ENCODE results near the gene ARHGEF19. TPM values are rescaled to one million over a fixed set of nuclear protein-coding genes. Genes with fewer than 3 reads are reported as not detected.
"Not testable (repeated sequence)": the region's sequence is repeated elsewhere in the genome, so short reads cannot be mapped to it uniquely, and the experiment has no call there.

ARHGEF19 gene
- total RNA-seq, 1 experiment from 2014 or later: 21.0 TPM

DNA sequence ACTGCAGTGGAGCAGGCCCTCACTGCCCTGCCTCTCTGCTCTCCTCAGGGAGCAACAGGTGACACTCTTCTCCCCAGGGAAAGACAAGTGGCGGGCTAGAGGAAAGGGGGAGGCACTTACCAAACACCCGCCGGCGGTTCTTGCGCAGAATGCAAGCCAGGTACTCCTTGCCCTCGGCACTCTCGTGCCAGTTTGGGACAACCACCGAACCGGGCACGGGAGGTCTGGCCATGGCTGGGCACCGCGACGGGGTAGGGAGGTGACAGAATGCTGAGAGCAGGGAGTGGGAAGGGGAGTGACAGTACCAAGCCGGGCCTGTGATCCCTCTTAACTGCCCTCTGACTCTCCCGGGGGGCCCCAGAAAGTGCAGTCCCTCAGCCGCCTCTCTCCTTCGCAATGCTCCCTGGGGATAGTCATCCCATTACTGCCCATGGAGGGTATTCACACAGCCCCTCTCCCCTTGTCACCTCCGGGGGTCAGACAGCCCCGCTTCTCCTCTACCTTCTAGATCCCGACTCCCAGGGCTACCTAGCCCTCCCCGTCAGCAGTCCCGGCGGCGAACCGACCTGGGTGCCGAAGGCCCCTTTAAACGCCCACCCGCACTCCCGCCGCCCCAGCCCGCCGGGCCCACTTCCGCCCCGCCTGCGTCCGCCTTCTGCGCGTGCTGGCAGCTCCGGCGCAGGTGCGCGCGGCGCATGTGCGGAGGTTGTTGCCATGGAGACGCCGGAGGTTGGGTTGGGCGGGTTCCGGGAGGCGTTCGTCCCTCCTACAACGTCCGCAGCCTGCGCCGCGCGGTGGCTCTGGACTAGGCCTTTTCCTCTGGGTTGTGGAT is 24.3 kb upstream of the ARHGEF19 start, which contains the start of gene CPLANE2:
Gene CPLANE2, minus strand, starts transcription at position 673 of the 832 bp plus-strand sequence. Its CDS starts 441 bp downstream, at position 232.
- H3K27me3 ChIP-seq (ENCODE audit: control insufficient read depth, insufficient read depth, low read length): peaks cover 5% of the 10 kb centered on the region

DNA sequence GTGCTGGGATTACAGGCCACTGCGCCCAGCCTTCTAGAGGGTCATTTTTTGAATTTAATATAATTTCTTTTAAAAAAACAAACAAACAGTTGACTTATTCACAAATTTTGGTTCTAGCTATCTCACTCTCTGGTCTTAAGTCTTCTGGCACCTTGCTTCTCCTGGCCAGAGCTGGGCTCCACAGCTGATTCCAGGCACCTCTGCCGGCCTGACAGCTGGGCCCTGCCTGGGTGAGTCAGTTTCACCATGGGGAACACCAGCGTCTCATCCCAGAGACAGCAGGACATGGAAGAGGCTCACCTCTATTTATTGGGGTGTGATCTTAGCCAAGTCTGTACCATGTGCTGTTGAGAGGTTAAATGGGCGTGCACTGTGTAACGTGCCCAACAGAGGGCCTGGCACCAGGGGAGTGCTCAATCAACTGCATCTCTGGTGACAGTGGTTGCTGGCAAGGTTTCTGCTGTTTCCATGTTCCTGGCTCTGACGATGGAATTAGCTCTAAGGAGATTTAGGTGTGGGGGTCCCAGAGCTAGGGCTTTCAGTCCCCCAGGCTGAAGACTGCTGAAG is 23.6 kb upstream of the ARHGEF19 start:
- H3K4me3 ChIP-seq (ENCODE audit: insufficient read depth, low read depth, low read length): peak overlapping the region; percentile 89
- DNase-seq: peak; percentile 79
- no peaks in the 10 kb centered on the region for H3K36me3 ChIP-seq (replicated peaks; ENCODE audit: control insufficient read depth, insufficient read depth, low read length)
- H3K27me3 ChIP-seq (ENCODE audit: control insufficient read depth, insufficient read depth, low read length): peaks cover 5% of the 10 kb centered on the region

More for the DNA sequence above, 24.3 kb upstream of the ARHGEF19 start, which contains the start of gene CPLANE2:
- Histone ChIP-seq H3K36me3 (replicated peaks; ENCODE audit: control insufficient read depth, insufficient read depth, low read length) (no peaks in the 10 kb centered on the region), H3K4me3 (ENCODE audit: insufficient read depth, low read depth, low read length) (peak within 1 kb of the TSS; percentile 89)
- peak; percentile 98 for DNase-seq

DNA sequence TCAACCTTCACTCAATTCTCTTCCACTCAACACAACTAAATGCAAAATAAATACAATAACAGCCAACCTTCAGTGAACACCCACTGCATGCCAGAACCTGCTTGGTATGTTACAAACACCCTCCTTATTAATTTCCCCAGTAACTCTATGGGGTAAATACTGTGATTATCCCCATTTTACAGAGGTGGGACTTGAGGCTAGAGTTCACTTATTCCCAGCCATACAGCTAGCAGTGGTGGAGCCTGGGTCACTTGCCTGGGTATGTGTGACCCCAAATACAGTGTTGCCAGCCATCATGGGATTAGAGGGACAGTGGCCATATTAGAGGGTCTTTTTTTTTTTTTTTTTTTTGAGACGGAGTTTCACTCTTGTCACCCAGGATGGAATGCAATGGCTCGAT is 22.9 kb upstream of the ARHGEF19 start:
- Histone ChIP-seq H3K4me3 (ENCODE audit: insufficient read depth, low read depth, low read length) (no peak overlapping the region), H3K36me3 (replicated peaks; ENCODE audit: control insufficient read depth, insufficient read depth, low read length) (no peaks in the 10 kb centered on the region), H3K27me3 (ENCODE audit: control insufficient read depth, insufficient read depth, low read length) (peaks cover 5% of the 10 kb centered on the region)
- no peak for DNase-seq

DNA sequence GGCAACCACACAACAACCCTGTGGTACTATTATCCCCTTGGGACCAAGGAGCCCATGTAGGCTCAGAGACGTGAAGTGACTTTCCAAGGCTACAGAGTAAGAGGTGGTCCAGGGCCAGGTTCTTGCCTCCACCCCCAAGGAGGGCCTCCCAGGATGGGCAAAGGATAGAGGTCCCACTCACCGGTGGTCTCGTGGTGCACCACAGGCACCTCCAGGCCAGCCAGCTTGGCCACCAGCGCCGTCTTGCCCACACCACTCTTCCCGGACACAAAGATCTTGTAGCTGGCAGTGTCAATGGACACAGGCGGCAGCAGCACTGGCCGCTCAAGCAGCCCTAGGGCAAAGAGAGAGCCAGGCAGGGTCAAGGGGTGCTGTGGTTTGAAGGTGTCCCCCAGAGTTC is 21.0 kb upstream of the ARHGEF19 start:
- Histone ChIP-seq H3K36me3 (replicated peaks; ENCODE audit: control insufficient read depth, insufficient read depth, low read length) (no peaks in the 10 kb centered on the region), H3K27me3 (ENCODE audit: control insufficient read depth, insufficient read depth, low read length) (peaks cover 16% of the 10 kb centered on the region), H3K4me3 (ENCODE audit: insufficient read depth, low read depth, low read length) (no peak overlapping the region)
- no peak for DNase-seq

DNA sequence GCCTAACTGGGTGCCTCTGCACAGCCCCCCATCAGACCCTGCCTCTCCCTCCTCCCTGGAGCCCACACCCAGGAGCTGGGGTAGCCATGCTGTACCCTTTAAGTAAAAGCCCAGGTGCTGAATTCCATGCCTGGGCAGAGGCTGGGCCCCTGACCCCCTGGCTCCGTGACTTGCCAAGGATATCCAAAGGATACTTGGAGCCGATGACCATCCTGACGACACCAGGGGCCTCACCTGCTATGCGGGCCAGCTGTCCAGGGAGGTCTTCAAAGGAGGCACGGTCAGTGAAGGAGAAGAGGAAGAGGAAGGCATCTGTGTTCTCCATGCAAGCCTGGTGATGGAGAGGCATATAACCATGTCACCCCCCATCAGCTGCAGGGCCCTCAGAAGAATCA is 19.9 kb upstream of the ARHGEF19 start:
- DNase-seq: no peak
- H3K27me3 ChIP-seq (ENCODE audit: control insufficient read depth, insufficient read depth, low read length): peaks cover 28% of the 10 kb centered on the region
- no peaks in the 10 kb centered on the region for H3K36me3 ChIP-seq (replicated peaks; ENCODE audit: control insufficient read depth, insufficient read depth, low read length)
- H3K4me3 ChIP-seq (ENCODE audit: insufficient read depth, low read depth, low read length): no peak overlapping the region

DNA sequence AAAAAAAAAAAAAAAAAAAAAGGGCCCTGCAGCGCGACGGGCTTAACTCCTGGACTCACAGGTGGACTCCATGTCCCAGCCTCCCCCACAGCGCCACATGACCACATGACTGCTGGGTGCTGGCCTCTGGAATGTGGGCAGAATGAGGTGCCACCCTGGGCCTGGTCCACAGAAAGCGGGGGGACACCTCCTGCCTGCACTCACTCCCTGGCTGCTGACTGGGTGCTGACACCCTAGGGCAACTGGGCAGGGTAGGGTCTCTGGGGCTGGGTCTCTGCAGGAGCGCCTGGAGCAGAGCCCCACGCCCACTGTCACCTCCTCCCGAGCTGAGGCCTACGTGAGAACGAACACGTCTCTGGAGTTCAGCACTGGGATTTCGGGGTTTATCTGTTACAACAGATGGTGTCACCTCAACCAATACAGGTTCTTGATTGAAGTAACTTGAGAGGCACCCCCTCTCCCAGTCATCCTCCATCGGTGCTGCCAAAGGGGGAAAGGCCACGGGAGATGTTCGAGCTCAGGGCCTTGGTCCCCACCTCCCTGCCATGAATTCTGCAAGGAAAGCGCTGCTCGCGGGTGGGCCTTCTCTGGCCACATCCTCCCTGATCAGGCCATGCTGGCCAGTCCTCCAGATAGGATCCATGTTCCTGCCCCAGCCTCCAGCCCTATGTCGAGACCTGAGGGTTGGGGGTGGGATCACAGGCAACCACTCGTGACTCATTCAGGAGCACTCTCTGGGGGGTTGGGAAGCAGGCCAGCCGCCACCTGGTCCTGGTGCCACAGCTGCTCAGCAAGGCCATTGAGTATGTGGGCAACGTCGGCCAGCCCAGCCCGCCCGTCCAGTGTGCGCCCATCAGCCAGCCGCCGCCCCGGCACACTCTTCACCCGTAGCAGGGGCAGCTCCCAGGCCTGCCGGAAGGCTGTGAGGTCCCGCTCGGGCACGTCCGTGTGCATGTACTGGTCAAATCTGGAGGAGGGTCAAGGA is 19.2 kb upstream of the ARHGEF19 start:
- H3K27me3 ChIP-seq (ENCODE audit: control insufficient read depth, insufficient read depth, low read length): peaks cover 33% of the 10 kb centered on the region
- H3K4me3 ChIP-seq (ENCODE audit: insufficient read depth, low read depth, low read length): no peak overlapping the region
- no peaks in the 10 kb centered on the region for H3K36me3 ChIP-seq (replicated peaks; ENCODE audit: control insufficient read depth, insufficient read depth, low read length)
- DNase-seq: peak; percentile 47

DNA sequence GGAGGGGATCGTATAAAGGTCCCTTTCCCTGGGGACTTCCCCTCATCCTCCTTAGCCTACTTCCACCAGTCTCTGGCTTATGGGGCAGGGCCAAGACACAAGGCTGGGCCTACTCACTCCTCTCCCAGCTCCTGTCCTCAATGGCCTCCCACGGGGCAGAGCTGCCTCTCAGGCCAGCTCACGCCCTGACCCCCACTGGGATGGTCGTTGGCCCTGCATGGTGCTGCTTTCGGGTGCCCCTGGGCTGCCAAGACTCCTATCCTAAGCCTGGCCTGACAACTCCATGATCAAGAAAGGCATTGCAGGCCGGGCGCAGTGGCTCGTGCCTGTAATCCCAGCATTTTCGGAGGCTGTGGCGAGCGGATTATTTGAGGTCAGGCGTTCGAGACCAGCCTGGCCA is 18.3 kb upstream of the ARHGEF19 start:
- peak; percentile 46 for DNase-seq
- H3K36me3 ChIP-seq (replicated peaks; ENCODE audit: control insufficient read depth, insufficient read depth, low read length): no peaks in the 10 kb centered on the region
- H3K4me3 ChIP-seq (ENCODE audit: insufficient read depth, low read depth, low read length): no peak overlapping the region
- peaks cover 39% of the 10 kb centered on the region for H3K27me3 ChIP-seq (ENCODE audit: control insufficient read depth, insufficient read depth, low read length)

DNA sequence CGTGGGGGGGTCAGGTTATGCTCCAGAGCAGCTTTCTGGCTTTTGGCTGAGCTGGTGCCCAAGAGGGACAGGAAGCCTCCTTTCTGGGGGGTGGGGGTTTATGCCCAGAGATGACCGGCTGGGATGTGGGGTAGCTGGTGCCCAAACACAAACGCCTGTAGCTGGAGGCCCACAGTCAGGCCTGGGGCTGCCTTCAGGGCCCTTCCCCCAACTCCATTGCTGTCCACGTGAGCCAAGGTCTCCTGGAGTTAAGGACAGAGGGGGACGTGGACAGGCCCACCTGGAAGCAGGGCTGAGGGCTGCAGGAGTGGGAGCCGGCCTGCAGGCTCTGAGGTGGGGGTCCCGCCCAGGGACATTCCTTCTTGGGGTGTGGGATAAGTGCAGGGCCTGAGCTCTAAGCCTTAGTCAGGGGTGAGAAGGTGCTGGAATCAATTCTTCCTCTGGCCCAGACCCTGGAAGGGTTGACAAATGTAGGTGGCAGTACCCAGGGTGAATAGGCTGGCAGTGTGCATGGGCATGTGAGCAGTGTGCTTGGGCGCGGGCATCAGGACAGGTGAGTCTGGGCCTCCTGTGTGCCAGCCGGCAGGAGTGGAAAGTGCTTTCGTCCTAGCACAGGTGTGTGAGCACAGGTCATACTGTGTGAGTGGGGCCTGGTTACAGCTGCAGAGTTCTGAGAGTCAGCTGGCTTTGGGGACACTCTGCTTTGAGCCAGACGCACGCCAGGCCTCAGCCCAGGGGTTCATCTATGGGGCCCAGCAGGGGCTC is 17.7 kb upstream of the ARHGEF19 start:
- peak; percentile 39 for DNase-seq
- H3K27me3 ChIP-seq (ENCODE audit: control insufficient read depth, insufficient read depth, low read length): peaks cover 43% of the 10 kb centered on the region
- no peaks in the 10 kb centered on the region for H3K36me3 ChIP-seq (replicated peaks; ENCODE audit: control insufficient read depth, insufficient read depth, low read length)
- no peak overlapping the region for H3K4me3 ChIP-seq (ENCODE audit: insufficient read depth, low read depth, low read length)

DNA sequence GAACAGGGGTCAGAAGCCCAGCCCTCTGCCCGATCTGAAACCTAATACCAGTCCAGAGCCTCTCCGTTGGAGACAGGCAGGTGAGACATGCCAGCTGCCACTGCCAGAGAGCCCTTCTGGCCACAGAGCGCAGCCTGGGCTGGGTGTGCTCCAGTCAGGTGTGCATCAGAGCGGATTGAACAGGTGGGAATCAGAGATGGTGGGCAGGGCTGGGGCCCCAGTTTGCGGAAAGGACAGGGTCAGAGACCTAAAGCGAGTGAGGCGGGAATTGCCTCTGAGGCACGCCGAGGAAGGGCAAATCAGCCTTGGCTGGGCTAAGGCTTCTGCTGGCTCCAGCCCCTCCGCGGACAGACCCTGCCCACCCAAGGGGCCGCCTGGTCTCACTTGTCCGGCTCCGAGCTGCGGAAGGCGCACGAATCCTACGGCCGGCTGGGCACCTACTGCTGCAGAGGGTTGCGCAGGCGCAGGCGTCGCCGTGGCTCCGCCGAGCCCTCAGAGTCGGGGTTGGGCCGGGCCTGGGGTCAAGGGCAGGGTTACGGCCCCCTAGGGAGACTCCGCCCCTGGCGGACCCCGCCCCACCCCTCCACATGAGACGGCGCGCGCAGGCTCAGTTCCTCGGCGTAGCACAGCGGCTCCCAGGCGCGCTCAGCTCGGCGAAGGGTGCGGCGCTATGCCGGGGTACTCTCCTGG is 14.2 kb upstream of the ARHGEF19 start:
- Histone ChIP-seq H3K36me3 (replicated peaks; ENCODE audit: control insufficient read depth, insufficient read depth, low read length) (no peaks in the 10 kb centered on the region), H3K27me3 (ENCODE audit: control insufficient read depth, insufficient read depth, low read length) (peaks cover 46% of the 10 kb centered on the region), H3K4me3 (ENCODE audit: insufficient read depth, low read depth, low read length) (peak overlapping the region; percentile 69)
- DNase-seq: peak; percentile 100

DNA sequence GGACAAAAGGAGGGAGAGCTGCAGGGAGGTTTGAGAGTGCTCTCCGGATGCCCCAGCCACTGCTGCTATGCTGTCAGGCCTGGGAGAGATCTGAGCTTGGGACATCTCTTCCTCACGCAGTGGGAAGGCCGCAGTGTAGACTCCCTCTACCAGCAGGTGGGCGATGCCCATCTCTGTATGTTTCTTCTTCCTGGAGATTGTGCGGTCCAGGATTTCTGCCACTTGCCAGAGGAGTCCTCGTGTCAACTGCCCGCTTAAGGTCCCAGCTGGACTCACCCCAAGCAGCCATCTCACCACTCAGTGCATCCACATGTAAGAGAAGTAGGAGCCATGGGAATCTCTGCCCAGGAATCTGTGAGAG is 13.7 kb upstream of the ARHGEF19 start:
- Histone ChIP-seq H3K27me3 (ENCODE audit: control insufficient read depth, insufficient read depth, low read length) (peaks cover 46% of the 10 kb centered on the region), H3K4me3 (ENCODE audit: insufficient read depth, low read depth, low read length) (peak overlapping the region; percentile 69), H3K36me3 (replicated peaks; ENCODE audit: control insufficient read depth, insufficient read depth, low read length) (no peaks in the 10 kb centered on the region)
- peak; percentile 47 for DNase-seq

DNA sequence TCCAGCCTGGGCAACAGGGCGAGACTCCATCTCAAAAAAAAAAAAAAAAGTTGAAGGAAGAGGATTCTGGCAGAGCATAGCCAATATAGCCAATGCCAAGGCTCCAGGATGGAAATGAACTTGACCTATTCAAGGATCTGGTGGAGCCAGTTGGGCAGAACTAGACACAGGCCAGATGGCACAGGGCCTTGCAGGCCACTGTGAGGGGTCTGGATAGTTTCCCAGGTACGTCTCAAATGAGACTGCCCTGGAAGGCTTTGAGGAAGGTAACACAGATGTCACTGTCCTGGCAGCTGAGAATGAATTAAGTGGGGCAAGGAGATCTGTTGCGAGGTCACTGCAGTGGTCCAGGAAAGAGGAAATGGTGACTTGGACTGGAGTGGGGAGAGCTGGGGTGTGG is 12.0 kb upstream of the ARHGEF19 start:
- Histone ChIP-seq H3K4me3 (ENCODE audit: insufficient read depth, low read depth, low read length) (no peak overlapping the region), H3K27me3 (ENCODE audit: control insufficient read depth, insufficient read depth, low read length) (peaks cover 43% of the 10 kb centered on the region), H3K36me3 (replicated peaks; ENCODE audit: control insufficient read depth, insufficient read depth, low read length) (no peaks in the 10 kb centered on the region)
- no peak for DNase-seq

DNA sequence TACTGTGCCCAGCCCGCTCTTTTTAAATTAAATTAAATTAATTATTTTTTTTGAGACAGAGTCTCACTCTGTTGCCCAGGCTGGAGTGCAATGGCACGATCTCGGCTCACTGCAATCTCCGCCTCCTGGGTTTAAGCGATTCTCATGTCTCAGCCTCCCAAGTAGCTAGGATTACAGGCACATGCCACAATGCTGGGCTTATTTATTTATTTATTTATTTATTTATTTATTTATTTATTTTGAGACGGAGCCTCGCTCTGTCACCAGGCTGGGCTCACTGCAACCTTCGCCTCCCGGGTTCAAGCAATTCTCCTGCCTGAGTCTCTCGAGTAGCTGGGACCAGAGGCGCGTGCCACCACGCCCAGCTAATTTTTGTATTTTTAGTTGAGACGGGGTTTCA is 10.3 kb upstream of the ARHGEF19 start:
- H3K27me3 ChIP-seq (ENCODE audit: control insufficient read depth, insufficient read depth, low read length): peaks cover 35% of the 10 kb centered on the region

DNA sequence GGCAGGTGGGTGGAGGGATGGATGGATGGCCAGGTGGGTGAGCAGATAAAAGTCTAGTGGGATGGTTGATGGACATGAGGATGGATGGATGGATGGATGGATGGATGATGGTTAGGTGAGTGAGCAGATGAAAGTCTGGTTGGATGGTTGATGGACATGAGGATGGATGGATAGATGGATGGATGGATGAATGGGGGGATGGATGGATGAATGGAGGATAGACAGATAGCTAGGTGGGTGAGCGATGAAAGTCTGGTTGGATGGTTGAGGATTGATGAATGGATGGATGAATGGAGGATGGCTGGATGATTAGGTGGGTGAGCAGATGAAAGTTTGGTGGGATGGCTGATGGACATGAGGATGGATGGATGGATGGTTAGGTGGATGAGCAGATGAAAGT is 9.0 kb upstream of the ARHGEF19 start:
- Histone ChIP-seq H3K36me3 (replicated peaks; ENCODE audit: control insufficient read depth, insufficient read depth, low read length) (no peaks in the 10 kb centered on the region), H3K4me3 (ENCODE audit: insufficient read depth, low read depth, low read length) (no peak overlapping the region), H3K27me3 (ENCODE audit: control insufficient read depth, insufficient read depth, low read length) (peaks cover 32% of the 10 kb centered on the region)
- no peak for DNase-seq

More for the DNA sequence above, 10.3 kb upstream of the ARHGEF19 start:
- not testable (repeated sequence) for DNase-seq; H3K36me3 ChIP-seq (replicated peaks; ENCODE audit: control insufficient read depth, insufficient read depth, low read length); H3K4me3 ChIP-seq (ENCODE audit: insufficient read depth, low read depth, low read length)

Measured in H7 (cell line).